HEK293T (cell line): Measurements from ENCODE around the gene CCDC9.

ENCODE experiments used
- ARNT ChIP-seq: fragments of 450-650 bp; IDR thresholded peaks from 2 replicates; pipeline ENCODE4 v1.6.1; 2017; ENCODE audit warnings: mild to moderate bottlenecking
- BHLHE40 ChIP-seq: fragments of 450-650 bp; IDR thresholded peaks from 2 replicates; pipeline ENCODE4 v1.6.1; 2016; ENCODE audit warnings: mild to moderate bottlenecking, moderate library complexity, borderline replicate concordance
- ELF4 ChIP-seq: fragments of 450-650 bp; IDR thresholded peaks from 2 replicates; pipeline ENCODE4 v1.6.1; 2017; ENCODE audit warnings: antibody characterized with exemption
- FOXA1 ChIP-seq: fragments of 450-650 bp; IDR thresholded peaks from 2 replicates; pipeline ENCODE4 v1.6.1; 2016; ENCODE audit warnings: mild to moderate bottlenecking
- FOXM1 ChIP-seq: fragments of 450-650 bp; IDR thresholded peaks from 2 replicates; pipeline ENCODE4 v1.6.1; 2017; ENCODE audit warnings: mild to moderate bottlenecking, borderline replicate concordance
- HDGF ChIP-seq: fragments of 450-650 bp; IDR thresholded peaks from 2 replicates; pipeline ENCODE4 v1.6.1; 2017; ENCODE audit warnings: antibody characterized with exemption, borderline replicate concordance
- LEF1 ChIP-seq: fragments of 450-650 bp; IDR thresholded peaks from 2 replicates; pipeline ENCODE4 v1.6.1; 2017; ENCODE audit warnings: mild to moderate bottlenecking, borderline replicate concordance
- NFRKB ChIP-seq: fragments of 450-650 bp; IDR thresholded peaks from 2 replicates; pipeline ENCODE4 v1.6.1; 2016; ENCODE audit warnings: mild to moderate bottlenecking, moderate library complexity
- PKNOX1 ChIP-seq: fragments of 450-650 bp; IDR thresholded peaks from 2 replicates; pipeline ENCODE4 v1.6.1; 2016
- SP1 ChIP-seq: fragments of 450-650 bp; IDR thresholded peaks from 2 replicates; pipeline ENCODE4 v1.6.1; 2017
- SUZ12 ChIP-seq: fragments of 450-650 bp; IDR thresholded peaks from 2 replicates; pipeline ENCODE4 v1.6.1; 2016; ENCODE audit warnings: mild to moderate bottlenecking
- TARDBP ChIP-seq: fragments of 450-650 bp; IDR thresholded peaks from 2 replicates; pipeline ENCODE4 v1.6.1; 2016

GRCh38 chr19:47228937-47229675, 27.2 kb upstream of the CCDC9 start:
- TF ChIP-seq ELF4: no peak
- TF ChIP-seq TARDBP: peak; percentile 75
- no peak for TF ChIP-seq FOXM1
- TF ChIP-seq SUZ12: no peak
- no peak for TF ChIP-seq SP1
- TF ChIP-seq HDGF: no peak
- no peak for TF ChIP-seq FOXA1
- no peak for TF ChIP-seq BHLHE40
- TF ChIP-seq PKNOX1: no peak; the same call in 1 of the 2 replicates
- no peak for TF ChIP-seq NFRKB
- no peak for TF ChIP-seq LEF1
- TF ChIP-seq ARNT: no peak
